HEK293T (cell line): ENCODE results near the gene CNOT2.

Source experiments
- BHLHE40 ChIP-seq: fragments of 450-650 bp; IDR thresholded peaks from 2 replicates; pipeline ENCODE4 v1.6.1; 2016; ENCODE audit warnings: mild to moderate bottlenecking, moderate library complexity, borderline replicate concordance
- CTBP1 ChIP-seq: fragments of 450-650 bp; IDR thresholded peaks from 2 replicates; pipeline ENCODE4 v1.6.1; 2016; ENCODE audit warnings: borderline replicate concordance
- FOXA1 ChIP-seq: fragments of 450-650 bp; IDR thresholded peaks from 2 replicates; pipeline ENCODE4 v1.6.1; 2016; ENCODE audit warnings: mild to moderate bottlenecking
- FOXK2 ChIP-seq: fragments of 450-650 bp; IDR thresholded peaks from 2 replicates; pipeline ENCODE4 v1.6.1; 2016; ENCODE audit warnings: mild to moderate bottlenecking
- FOXM1 ChIP-seq: fragments of 450-650 bp; IDR thresholded peaks from 2 replicates; pipeline ENCODE4 v1.6.1; 2017; ENCODE audit warnings: mild to moderate bottlenecking, borderline replicate concordance
- NFRKB ChIP-seq: fragments of 450-650 bp; IDR thresholded peaks from 2 replicates; pipeline ENCODE4 v1.6.1; 2016; ENCODE audit warnings: mild to moderate bottlenecking, moderate library complexity
- PKNOX1 ChIP-seq: fragments of 450-650 bp; IDR thresholded peaks from 2 replicates; pipeline ENCODE4 v1.6.1; 2016
- SP1 ChIP-seq: fragments of 450-650 bp; IDR thresholded peaks from 2 replicates; pipeline ENCODE4 v1.6.1; 2017
- TARDBP ChIP-seq: fragments of 450-650 bp; IDR thresholded peaks from 2 replicates; pipeline ENCODE4 v1.6.1; 2016

- TF ChIP-seq PKNOX1 = no peak
- TF ChIP-seq TARDBP = no peak
- no peak for TF ChIP-seq SP1
- TF ChIP-seq FOXK2 = no peak
- TF ChIP-seq FOXM1 = no peak
- TF ChIP-seq FOXA1 = no peak
- no peak for TF ChIP-seq CTBP1
- no peak for TF ChIP-seq BHLHE40
- no peak for TF ChIP-seq NFRKB
Observed at GRCh38 chr12:70221626-70222025, 21.6 kb upstream of the CNOT2 start.
